Caki2 (cell line): ENCODE results near the gene TBKBP1. TPM values are rescaled to one million over a fixed set of nuclear protein-coding genes. Genes with fewer than 3 reads are reported as not detected.

Experiments
- DNase-seq: peaks from one replicate; pipeline ENCODE4 v3.0.0-alpha.2; 2015; ENCODE audit warnings: low read depth
- in situ Hi-C: cut with HindIII; loops from 2 replicates; pipeline ENCODE4 v1.10.0; 2016; ENCODE audit warnings: low sequenced_read_pairs, low pct_unique_long_range_greater_than_20kb, mixed read lengths
- total RNA-seq: library from RNA; depleted of rRNA; stranded (reverse); fragments of >200 nt; shearing (Covaris generic); gene quantifications from 2 replicates; pipeline ENCODE4 v1.2.3, GENCODE V29; 2014; ENCODE audit warnings: low replicate concordance; rRNA removed

TBKBP1 gene
- 0.17 and 0.74 TPM in 2 replicates for total RNA-seq

GRCh38 chr17:47693731-47694580 is at the start of gene TBKBP1:
TSS of gene TBKBP1 (plus strand) at chr17:47694161. CDS start at chr17:47696113, 1,952 bp downstream.
- in situ Hi-C loops = no loop called here
- no peak for DNase-seq

- in situ Hi-C loops = no loop called here
- DNase-seq = no peak
These were observed 49.6 kb upstream of the TBKBP1 start for GRCh38 chr17:47644324-47644723.

DNA sequence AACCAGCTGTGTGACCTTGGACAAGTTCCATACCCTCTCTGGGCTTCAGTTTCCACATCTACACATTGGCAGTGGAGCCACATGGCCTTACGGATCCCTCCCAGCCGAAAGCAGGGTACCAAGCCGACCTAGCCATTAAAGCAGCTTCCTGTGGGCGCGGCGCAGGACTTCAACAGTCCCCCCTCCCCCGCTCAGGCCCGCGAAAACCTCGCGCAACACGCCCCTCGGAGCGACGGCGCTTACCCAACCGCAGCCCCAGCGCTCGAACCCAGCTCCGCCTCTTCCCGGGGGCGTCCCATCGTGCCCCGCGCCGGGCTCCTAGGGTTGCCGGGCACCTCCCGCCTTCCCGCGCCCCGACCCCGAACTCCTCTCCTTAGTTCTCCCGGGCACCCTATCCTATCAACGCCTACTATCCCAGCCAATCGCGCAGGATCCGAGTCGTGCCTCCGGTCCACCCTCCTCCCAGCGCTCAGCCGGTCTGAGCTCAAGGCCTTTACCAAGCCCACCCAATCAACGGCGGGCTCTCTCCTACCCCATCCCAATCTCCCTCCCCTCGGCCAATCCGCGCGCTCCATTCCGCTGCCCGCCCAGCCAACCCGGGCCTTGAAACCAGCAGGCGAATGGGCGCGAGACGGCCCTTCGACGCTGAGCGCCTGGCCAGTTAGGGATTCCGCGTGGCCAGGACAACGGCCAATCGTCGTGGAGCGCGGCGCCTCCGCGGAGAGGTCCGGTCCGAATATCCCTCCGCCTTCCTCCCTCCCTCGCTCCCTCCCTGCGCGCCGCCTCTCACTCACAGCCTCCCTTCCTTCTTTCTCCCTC is 44.6 kb upstream of the TBKBP1 start, which contains the start of gene KPNB1:
Gene KPNB1, plus strand, starts transcription at position 767 of the 819 bp plus-strand sequence. CDS start 326 bp downstream, outside the sequence.
- in situ Hi-C loops = no loop called here
- DNase-seq = peak; percentile 100

GRCh38 chr17:47649972-47650524 is 43.9 kb upstream of the TBKBP1 start:
- in situ Hi-C loops = no loop called here
- DNase-seq = no peak

DNA sequence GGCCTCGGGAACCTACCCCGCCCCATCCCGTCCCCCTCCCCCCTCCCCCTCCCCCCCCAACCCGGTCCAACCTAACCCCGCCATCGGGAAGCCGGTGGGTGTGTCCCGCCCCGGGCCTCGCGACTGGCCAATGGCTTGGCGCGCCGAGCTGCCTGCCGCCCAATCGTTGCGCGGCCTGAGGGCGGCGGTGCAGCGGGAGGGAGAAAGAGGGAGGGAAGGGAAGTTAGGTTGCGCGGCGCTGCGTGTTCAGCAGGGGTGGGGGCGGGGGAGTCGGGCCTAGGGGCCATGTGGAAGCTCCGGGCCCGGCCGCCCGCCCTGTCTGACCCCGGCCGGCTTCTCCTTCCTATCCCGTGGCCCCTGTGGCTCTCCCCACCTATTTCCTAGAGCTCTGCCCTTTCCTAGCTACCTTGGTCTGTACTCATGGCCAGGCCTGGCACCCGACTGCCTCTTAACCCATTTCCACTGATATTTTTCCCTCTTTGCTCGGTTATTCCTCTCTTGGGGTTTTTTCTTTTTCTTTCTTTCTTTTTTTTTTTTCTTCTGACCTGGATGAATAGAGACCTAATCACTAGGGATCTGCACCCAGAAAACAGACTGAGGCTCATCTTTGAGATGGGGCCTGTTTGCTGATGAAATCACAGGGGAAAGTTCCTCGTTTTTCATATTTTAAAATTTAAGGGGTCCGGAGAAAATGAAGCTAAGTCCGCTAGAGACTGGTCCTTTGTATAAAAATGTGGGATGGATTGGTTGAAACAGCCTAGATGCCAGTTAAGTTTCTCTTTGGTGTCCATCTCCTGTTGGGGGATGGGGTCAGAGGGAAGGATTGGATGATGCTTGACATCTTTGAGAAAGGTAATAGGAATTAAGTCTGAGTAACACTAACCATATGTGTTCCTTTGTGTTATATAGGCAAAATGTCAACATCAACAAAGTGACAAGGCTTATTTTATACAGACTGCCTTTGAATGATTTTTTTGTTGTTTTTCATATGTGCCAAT is 43.1 kb upstream of the TBKBP1 start:
- DNase-seq = peak; percentile 96
- in situ Hi-C loops = no loop called here

- in situ Hi-C loops = no loop called here
- no peak for DNase-seq
These were observed 42.3 kb upstream of the TBKBP1 start for GRCh38 chr17:47651704-47652103.

DNA sequence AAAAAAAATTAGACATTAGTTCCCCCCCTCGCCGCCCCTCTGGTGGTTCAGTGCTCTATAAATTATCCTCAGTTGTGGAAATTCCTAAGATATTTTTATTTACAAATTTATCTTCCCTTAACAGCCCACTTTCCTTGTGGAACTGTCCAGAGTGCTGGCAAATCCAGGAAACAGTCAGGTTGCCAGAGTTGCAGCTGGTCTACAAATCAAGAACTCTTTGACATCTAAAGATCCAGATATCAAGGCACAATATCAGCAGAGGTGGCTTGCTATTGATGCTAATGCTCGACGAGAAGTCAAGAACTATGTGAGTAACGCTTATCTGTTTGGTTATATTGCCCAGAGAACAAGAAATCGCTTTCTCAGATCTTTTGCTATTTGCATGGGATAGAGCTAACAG is 41.4 kb upstream of the TBKBP1 start:
- in situ Hi-C loops = no loop called here
- DNase-seq = no peak

- no peak for DNase-seq
- in situ Hi-C loops = no loop called here
These were observed 40.5 kb upstream of the TBKBP1 start for GRCh38 chr17:47653442-47653841.

DNA sequence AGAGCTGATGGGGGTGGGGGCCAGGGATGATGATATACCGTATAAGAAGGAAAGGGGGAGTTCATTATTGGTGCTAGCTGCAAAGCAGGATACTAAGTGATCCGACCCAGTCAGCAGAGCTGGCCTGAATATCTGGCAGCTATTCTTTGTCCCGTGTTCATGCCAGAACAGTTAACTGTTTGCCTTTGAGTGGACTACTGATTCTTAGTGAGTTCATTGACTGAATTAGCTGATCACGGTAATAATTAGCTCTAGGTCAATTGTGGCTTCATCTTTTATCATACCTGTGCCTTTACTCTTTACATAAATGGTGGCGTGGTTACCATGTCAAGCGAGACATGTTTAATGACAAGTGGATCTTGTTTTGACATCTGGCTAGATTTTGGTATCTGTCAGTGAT is 39.0 kb upstream of the TBKBP1 start:
- in situ Hi-C loops = no loop called here
- no peak for DNase-seq

- DNase-seq = no peak
- in situ Hi-C loops = no loop called here
These were observed 33.9 kb upstream of the TBKBP1 start for GRCh38 chr17:47660064-47660492.

- in situ Hi-C loops = no loop called here
- peak; percentile 61 for DNase-seq
These were observed 29.9 kb upstream of the TBKBP1 start for GRCh38 chr17:47663912-47664623.

DNA sequence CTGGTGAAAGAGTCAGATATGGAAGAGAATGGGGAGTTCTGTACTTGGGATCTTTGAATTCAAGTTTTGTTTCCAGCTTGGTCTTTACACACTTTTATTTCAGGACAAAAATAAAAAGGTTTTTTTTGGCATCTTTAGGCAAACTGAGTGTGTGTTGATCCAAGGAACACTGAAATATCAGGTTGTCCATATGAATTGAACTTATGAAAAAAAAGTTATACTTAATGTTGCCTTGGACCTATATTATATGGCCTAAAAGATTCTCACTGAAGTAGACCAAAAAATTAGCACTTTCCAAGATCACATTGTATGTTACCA is 29.4 kb upstream of the TBKBP1 start:
- in situ Hi-C loops = no loop called here
- no peak for DNase-seq

- in situ Hi-C loops = no loop called here
- no peak for DNase-seq
These were observed 28.3 kb upstream of the TBKBP1 start for GRCh38 chr17:47665655-47666054.

GRCh38 chr17:47669081-47669480 is 24.9 kb upstream of the TBKBP1 start:
- in situ Hi-C loops = no loop called here
- DNase-seq = no peak

- DNase-seq = no peak
- in situ Hi-C loops = no loop called here
These were observed 23.9 kb upstream of the TBKBP1 start for GRCh38 chr17:47670064-47670463.

GRCh38 chr17:47674499-47674898 is 19.5 kb upstream of the TBKBP1 start:
- in situ Hi-C loops = no loop called here

More at GRCh38 chr17:47674499-47674898, 19.5 kb upstream of the TBKBP1 start:
- DNase-seq = no peak
